BJ (cell line): ENCODE measurements around the gene P2RY14. TPM values are rescaled to one million over a fixed set of nuclear protein-coding genes. Genes with fewer than 3 reads are reported as not detected.

Source experiments
- CTCF ChIA-PET: fragments of 350-600 bp; formaldehyde crosslinking; extraction: SDS; loops from one replicate; lab custom pipeline; 2021; ENCODE audit warnings: antibody characterized with exemption, inconsistent platforms; lab: Yijun Ruan, JAX
- POLR2A ChIA-PET: fragments of 300-600 bp; sonication (Branson Sonifier 250); formaldehyde crosslinking; extraction: SDS; loops from one replicate; lab custom pipeline; 2021; ENCODE audit warnings: antibody characterized with exemption; lab: Charles Lee
- DNase-seq: peaks from one replicate; pipeline ENCODE4 v3.0.0-alpha.2; 2011; ENCODE audit warnings: low read depth
- H3K27me3 ChIP-seq: 2 replicates; pipeline ENCODE4 v1.6.0; 2011; ENCODE audit warnings: low read length; ENCODE audit not compliant: control insufficient read depth, insufficient read depth
- H3K36me3 ChIP-seq: 2 replicates; pipeline ENCODE4 v1.5.1; 2011; ENCODE audit warnings: low read length; ENCODE audit not compliant: control insufficient read depth, insufficient read depth
- H3K4me3 ChIP-seq: 2 replicates; pipeline ENCODE4 v1.5.1; 2011; ENCODE audit warnings: low read depth, mild to moderate bottlenecking, control low read depth, low read length
- CTCF ChIP-seq: IDR thresholded peaks from 2 replicates; pipeline ENCODE4 v1.5.1; 2011; ENCODE audit warnings: low read depth, mild to moderate bottlenecking, control low read depth, inconsistent platforms, low read length, moderate library complexity; ENCODE audit not compliant: insufficient read depth
- polyA plus RNA-seq: library from polyadenylated mRNA; depleted of rRNA; stranded (reverse); fragments of >200 nt; gene quantifications from 2 replicates; pipeline ENCODE4 v1.2.3, GENCODE V29; 2011

Gene P2RY14
- polyA plus RNA-seq, 1 experiment = not detected

GRCh38 chr3:151192545-151192944, 85.8 kb downstream of the P2RY14 start:
- TF ChIP-seq CTCF = no peak
- no peak overlapping the region for H3K4me3 ChIP-seq
- CTCF ChIA-PET = interaction anchor here (1.1 kb wide), 1 partner anchor 22 kb away, joined by 3 read pairs; no protein-coding TSS in a partner anchor
- no peaks in the 10 kb centered on the region for H3K27me3 ChIP-seq
- POLR2A ChIA-PET = no interaction called here
- DNase-seq = no peak
- no peaks in the 10 kb centered on the region for H3K36me3 ChIP-seq

GRCh38 chr3:151191095-151191494, 87.2 kb downstream of the P2RY14 start:
- Histone ChIP-seq H3K36me3 (no peaks in the 10 kb centered on the region), H3K27me3 (no peaks in the 10 kb centered on the region), H3K4me3 (no peak overlapping the region)
- DNase-seq = no peak
- POLR2A ChIA-PET = no interaction called here
- CTCF ChIA-PET = interaction anchor here (0.8 kb wide), 1 partner anchor 1504 kb away, joined by 3 read pairs; no protein-coding TSS in a partner anchor
- no peak for TF ChIP-seq CTCF

GRCh38 chr3:151183265-151183671, 95.1 kb downstream of the P2RY14 start:
- H3K36me3 ChIP-seq = no peaks in the 10 kb centered on the region
- ChIA-PET CTCF (no interaction called here), POLR2A (no interaction called here)
- DNase-seq = no peak
- H3K27me3 ChIP-seq = no peaks in the 10 kb centered on the region
- no peak overlapping the region for H3K4me3 ChIP-seq
- no peak for TF ChIP-seq CTCF

DNA sequence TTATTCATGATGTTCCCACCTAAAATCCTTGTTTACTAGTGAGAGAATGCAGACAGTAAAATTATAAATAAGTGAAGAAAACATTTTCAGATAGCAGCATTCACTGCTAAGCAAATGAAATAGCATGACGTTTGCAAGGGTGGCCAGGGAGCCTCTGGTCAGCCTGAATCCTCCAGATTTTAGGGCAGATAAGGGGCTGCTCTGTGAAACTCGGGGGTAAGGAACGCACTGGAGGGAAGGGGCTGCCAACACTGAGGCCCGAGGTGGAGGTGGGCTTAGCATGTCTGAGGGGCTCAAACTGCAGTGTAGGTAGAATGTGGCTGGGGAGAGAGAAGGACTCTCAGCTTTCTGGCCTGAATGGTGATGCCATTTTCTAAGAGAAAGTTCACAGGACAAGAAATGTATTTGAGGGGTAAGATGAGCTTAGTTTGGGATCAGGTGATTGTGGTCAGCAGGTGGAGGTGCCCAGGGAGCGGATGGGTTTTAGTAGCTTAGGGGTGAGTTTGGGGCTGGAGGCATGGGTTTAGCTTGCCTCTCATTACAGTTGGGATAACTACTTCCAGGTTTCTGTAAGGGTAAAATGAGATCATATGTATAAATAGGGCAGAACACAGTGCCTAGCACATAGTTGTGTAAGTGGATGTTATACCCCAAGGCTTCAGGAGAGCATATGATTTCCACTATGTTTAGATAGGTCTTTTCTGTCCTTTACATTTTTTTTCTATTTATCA, 95.8 kb downstream of the P2RY14 start:
- Histone ChIP-seq H3K36me3 (no peaks in the 10 kb centered on the region), H3K27me3 (no peaks in the 10 kb centered on the region), H3K4me3 (no peak overlapping the region)
- ChIA-PET CTCF (interaction anchor here (0.8 to 1.3 kb wide), 2 partner anchors 19 to 100 kb away, joined by 3 to 4 read pairs; no protein-coding TSS in a partner anchor), POLR2A (no interaction called here)
- TF ChIP-seq CTCF = no peak
- no peak for DNase-seq

DNA sequence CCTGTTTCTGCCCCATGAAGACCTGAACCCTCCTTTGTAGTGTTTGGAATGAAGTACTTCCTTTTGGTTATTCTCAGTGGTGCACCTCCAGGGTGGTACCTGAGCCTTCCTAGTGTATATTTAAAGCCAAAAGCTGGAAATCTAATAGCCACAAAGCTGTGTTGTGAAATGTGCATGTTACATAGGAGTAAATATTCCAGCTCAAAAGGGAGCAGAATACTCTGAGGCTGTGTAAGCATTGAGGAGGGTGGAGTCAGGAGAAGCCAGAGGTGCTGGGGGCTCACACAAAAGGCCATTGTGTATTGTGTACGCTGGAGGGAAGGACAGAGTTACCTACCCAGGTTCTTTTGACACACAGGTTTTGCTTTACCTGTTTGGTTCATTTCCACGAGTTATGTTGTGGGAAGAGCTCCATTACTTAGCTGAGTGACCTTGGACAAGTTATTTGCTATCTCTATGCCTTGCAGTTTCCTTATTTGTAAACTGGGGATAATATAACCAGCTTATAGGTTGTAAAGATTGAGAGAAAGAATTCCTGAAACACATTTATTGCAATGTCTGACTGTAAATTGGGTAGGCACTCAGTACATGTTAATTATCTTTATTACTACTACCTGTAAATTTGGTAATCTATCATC, 100.0 kb downstream of the P2RY14 start:
- H3K36me3 ChIP-seq = no peaks in the 10 kb centered on the region
- H3K4me3 ChIP-seq = no peak overlapping the region
- ChIA-PET POLR2A (no interaction called here), CTCF (interaction anchor here (0.8 to 2.5 kb wide), 2 partner anchors 10 to 49 kb away, joined by 4 to 21 read pairs; no protein-coding TSS in a partner anchor)
- DNase-seq = no peak
- no peak for TF ChIP-seq CTCF
- no peaks in the 10 kb centered on the region for H3K27me3 ChIP-seq
